Transverse colon (tissue), 4 donors: ENCODE results near the gene PHYHD1. TPM values are rescaled to one million over a fixed set of nuclear protein-coding genes. Genes with fewer than 3 reads are reported as not detected.

Experiments
- DNase-seq: peaks from one replicate; pipeline ENCODE4 v3.0.0-alpha.2; 2019
- H3K27ac ChIP-seq, 4 donors: fragments of 200-600 bp; sonication (generic); 2 replicates each; pipeline ENCODE4 v1.5.1; 2016 to 2018; ENCODE audit warnings: inconsistent platforms in 4 of 4
- H3K27me3 ChIP-seq: fragments of 200-600 bp; sonication (generic); 2 replicates; pipeline ENCODE4 v1.5.1; 2017; ENCODE audit warnings: inconsistent platforms
- H3K36me3 ChIP-seq, 4 donors: fragments of 200-600 bp; sonication (generic); 2 replicates each; pipeline ENCODE4 v1.5.1; 2017 to 2019; ENCODE audit warnings: inconsistent platforms in 4 of 4
- H3K4me1 ChIP-seq, 4 donors: fragments of 200-600 bp; sonication (generic); 2 replicates each; pipeline ENCODE4 v1.5.1; 2017 to 2020; ENCODE audit warnings: inconsistent platforms in 4 of 4
- H3K4me3 ChIP-seq, 4 donors: fragments of 200-600 bp; sonication (generic); 1 replicate in 1 of 4; 2 replicates in 3 of 4; pipeline versions ENCODE4 v1.5.1 to v1.6.1; 2017 to 2019; ENCODE audit warnings: inconsistent platforms in 4 of 4
- H3K9me3 ChIP-seq, 2 donors: fragments of 200-600 bp; sonication (generic); 2 replicates each; pipeline ENCODE4 v1.5.1; 2017 to 2019; ENCODE audit warnings: inconsistent platforms in 2 of 2
- CTCF ChIP-seq, 5 experiments: fragments of 200-600 bp in 3 of 5; fragments of 450-650 bp in 2 of 5; sonication (generic) in 3 of 5; IDR thresholded peaks; 1 replicate in 2 of 5; 2 replicates in 3 of 5; pipeline ENCODE4 v1.5.1; 2016 to 2017; ENCODE audit warnings: antibody characterized with exemption in 5 of 5, inconsistent platforms in 3 of 5, mild to moderate bottlenecking in 2 of 5, moderate library complexity in 1 of 5
- EP300 ChIP-seq: sonication (generic); formaldehyde crosslinking; IDR thresholded peaks from one replicate; pipeline ENCODE4 v1.6.1; 2017; ENCODE audit warnings: antibody characterized with exemption, low read depth
- POLR2A ChIP-seq: fragments of 450-650 bp; IDR thresholded peaks from one replicate; pipeline ENCODE4 v1.6.1; 2016; ENCODE audit warnings: antibody characterized with exemption, mild to moderate bottlenecking, moderate library complexity
- POLR2AphosphoS5 ChIP-seq, 3 donors: sonication (generic); formaldehyde crosslinking; IDR thresholded peaks; one replicate each; pipeline ENCODE4 v1.6.1; 2016; ENCODE audit warnings: antibody characterized with exemption in 3 of 3
- WGBS, 2 donors: methylation state at CpG; one replicate each; pipeline ENCODE4 v1.1.5; 2018; ENCODE audit warnings: low coverage in 1 of 2; 5-methylcytosine and 5-hydroxymethylcytosine counted together
- in situ Hi-C, 4 donors: fragments of 200-750 bp; cut with MboI; loops; one replicate each; pipeline versions ENCODE4 v1.15.0 to v1.15.1; 2017; ENCODE audit warnings: low sequenced_read_pairs in 3 of 4, low pct_ligation_motif_present in 1 of 4, low pct_unique_long_range_greater_than_20kb in 1 of 4
- intact Hi-C: fragments of 100-400 bp; cut with DNase I; formaldehyde crosslinking; loops from one replicate; pipeline ENCODE4 v1.15.1; 2023; ENCODE audit warnings: low total_unique reads
- total RNA-seq, 4 donors: library from RNA; depleted of rRNA; stranded (reverse); fragments of >200 nt; gene quantifications; one replicate each; pipeline ENCODE4 v1.1.0, GENCODE V29; 2016

PHYHD1 gene
- total RNA-seq, 4 donors from 2014 or later, result 3.2 to 22.4 (median 5.5) TPM

- 60 to 83% methylated on average over 2 to 11 of the region's 11 CpGs for WGBS, 2 donors
- intact Hi-C loops, result no loop called here
- Histone ChIP-seq H3K27ac (no peak overlapping the region), H3K36me3 (no peaks in the 10 kb centered on the region), H3K27me3 (no peaks in the 10 kb centered on the region), H3K4me1 (no peaks in the 10 kb centered on the region), H3K4me3 (no peak overlapping the region), H3K9me3 (no peaks in the 10 kb centered on the region)
- DNase-seq, result no peak
- in situ Hi-C loops, result no loop called here
- TF ChIP-seq CTCF (IDR thresholded peaks at IDR 0.05) (no peak), POLR2AphosphoS5 (IDR thresholded peaks at IDR 0.05) (no peak), EP300 (no peak), POLR2A (no peak)
Observed at GRCh38 chr9:128936171-128936865, 15.5 kb downstream of the PHYHD1 start.

GRCh38 chr9:128937310-128938165 lies 16.8 kb downstream of the PHYHD1 start:
- no peak overlapping the region for H3K27ac ChIP-seq
- no peaks in the 10 kb centered on the region for H3K36me3 ChIP-seq
- no peaks in the 10 kb centered on the region for H3K4me1 ChIP-seq
- no peak for DNase-seq
- in situ Hi-C loops (no loop called here), intact Hi-C loops (no loop called here)
- no peak for TF ChIP-seq EP300
- TF ChIP-seq POLR2AphosphoS5 (IDR thresholded peaks at IDR 0.05), result no peak
- TF ChIP-seq POLR2A, result no peak
- no peak for TF ChIP-seq CTCF (IDR thresholded peaks at IDR 0.05)
- no peaks in the 10 kb centered on the region for H3K27me3 ChIP-seq
- no peaks in the 10 kb centered on the region for H3K9me3 ChIP-seq
- 87 to 89% methylated on average over 1 to 9 of the region's 9 CpGs for WGBS, 2 donors
- H3K4me3 ChIP-seq, result no peak overlapping the region

GRCh38 chr9:128940271-128940921 lies 19.6 kb downstream of the PHYHD1 start:
- H3K27ac ChIP-seq, result peak overlapping the region in 1 of 4 donors; percentile 29
- WGBS, 2 donors, result 78% methylated on average over 15 of the region's 15 CpGs; no CpG with 5 or more reads in 1 of the 2 donors
- no peak overlapping the region for H3K4me3 ChIP-seq
- no peaks in the 10 kb centered on the region for H3K27me3 ChIP-seq
- intact Hi-C loops, result no loop called here
- no peaks in the 10 kb centered on the region for H3K9me3 ChIP-seq
- TF ChIP-seq POLR2AphosphoS5 (IDR thresholded peaks at IDR 0.05) (no peak), POLR2A (no peak), CTCF (IDR thresholded peaks at IDR 0.05) (no peak), EP300 (no peak)
- no peaks in the 10 kb centered on the region for H3K36me3 ChIP-seq
- no peak for DNase-seq
- no peaks in the 10 kb centered on the region for H3K4me1 ChIP-seq
- in situ Hi-C loops, result no loop called here
